MCF 10A (cell line): Measurements from ENCODE around the gene MOSPD3. TPM values are rescaled to one million over a fixed set of nuclear protein-coding genes. Genes with fewer than 3 reads are reported as not detected.
A peak's percentile ranks its signal among the peaks of the same experiment; 100 is the strongest.

Source experiments
- BruUV-seq: library from RNA; stranded (reverse); fragments of 400-500 nt; replicated peaks from 2 replicates; lab custom pipeline; 2021; lab: Mats Ljungman, UMichigan
- CTCF ChIA-PET: fragments of 300-600 bp; sonication (Branson Sonifier 250); formaldehyde crosslinking; extraction: SDS; loops from one replicate; lab custom pipeline; 2021; ENCODE audit warnings: antibody characterized with exemption, inconsistent platforms; lab: Yijun Ruan, JAX
- POLR2A ChIA-PET: fragments of 300-600, 350-650 bp; sonication (Branson Sonifier 250); formaldehyde crosslinking; extraction: SDS; loops from one replicate; lab custom pipeline; 2020; ENCODE audit warnings: antibody characterized with exemption, inconsistent platforms; lab: Yijun Ruan, JAX
- DNase-seq: peaks from one replicate; pipeline ENCODE4 v3.0.0-alpha.2; 2018; ENCODE audit not compliant: unreplicated experiment
- H3K27ac Mint-ChIP-seq: one replicate; pipeline ENCODE4 v1.8.0; 2022; ENCODE audit warnings: mild to moderate bottlenecking, low read depth, mixed read lengths; ENCODE audit not compliant: unreplicated experiment
- H3K27me3 Mint-ChIP-seq: one replicate; pipeline ENCODE4 v1.8.0; 2022; ENCODE audit warnings: mixed read lengths; ENCODE audit not compliant: insufficient read depth, unreplicated experiment
- H3K36me3 Mint-ChIP-seq: one replicate; pipeline ENCODE4 v1.8.0; 2022; ENCODE audit warnings: mild to moderate bottlenecking, moderate library complexity, mixed read lengths; ENCODE audit not compliant: insufficient read depth, unreplicated experiment
- H3K4me1 Mint-ChIP-seq: one replicate; pipeline ENCODE4 v1.8.0; 2022; ENCODE audit warnings: mixed read lengths; ENCODE audit not compliant: insufficient read depth, unreplicated experiment
- H3K4me3 Mint-ChIP-seq: one replicate; pipeline ENCODE4 v1.8.0; 2022; ENCODE audit warnings: mild to moderate bottlenecking, moderate library complexity, mixed read lengths; ENCODE audit not compliant: unreplicated experiment
- H3K9me3 Mint-ChIP-seq: one replicate; pipeline ENCODE4 v1.8.0; 2022; ENCODE audit warnings: mixed read lengths; ENCODE audit not compliant: unreplicated experiment
- CTCF ChIP-seq: fragments of 200-600 bp; IDR thresholded peaks from one replicate; pipeline ENCODE4 v1.8.0; 2022; ENCODE audit warnings: antibody characterized with exemption, mild to moderate bottlenecking; ENCODE audit not compliant: unreplicated experiment
- intact Hi-C: fragments of 100-400 bp; cut with micrococcal nuclease; formaldehyde crosslinking; loops from 2 replicates; pipeline ENCODE4 v1.14.1; 2022
- total RNA-seq: library from RNA; stranded (reverse); gene quantifications from 2 replicates; pipeline ENCODE4 v1.2.3, GENCODE V29; 2022

Gene MOSPD3
- total RNA-seq, 1 experiment from 2014 or later: 7.4 TPM

GRCh38 chr7:100612730-100613390 is 520 bp downstream of the MOSPD3 start:
- H3K9me3 Mint-ChIP-seq: no peaks in the 10 kb centered on the region
- peak overlapping the region; percentile 99 for H3K27ac Mint-ChIP-seq
- ChIA-PET CTCF (interaction anchor here (0.7 to 2.7 kb wide), 12 partner anchors 12 to 898 kb away, joined by 3 to 21 read pairs (median 3); partner anchors contain the start of genes FBXO24, GNB2, LRCH4 and POP7), POLR2A (interaction anchor here (0.8 to 2.8 kb wide), 16 partner anchors 11 to 254 kb away, joined by 3 to 49 read pairs (median 4); partner anchors contain the start of genes FBXO24, GNB2, LRCH4 and MEPCE)
- TF ChIP-seq CTCF: no peak
- H3K27me3 Mint-ChIP-seq: no peaks in the 10 kb centered on the region
- BruUV-seq: no TSS peak
- peak overlapping the region; percentile 92 for H3K4me3 Mint-ChIP-seq
- peaks cover 6% of the 10 kb centered on the region for H3K36me3 Mint-ChIP-seq
- intact Hi-C loops: loop anchor here (2.0 kb wide), 1 partner anchor 62 kb away; no protein-coding TSS in a partner anchor
- peaks cover 6% of the 10 kb centered on the region for H3K4me1 Mint-ChIP-seq
- DNase-seq: no peak

GRCh38 chr7:100613412-100614175 is 1.3 kb downstream of the MOSPD3 start:
- intact Hi-C loops: loop anchor here (2.0 kb wide), 1 partner anchor 61 kb away; no protein-coding TSS in a partner anchor
- ChIA-PET CTCF (interaction anchor here (0.6 to 2.7 kb wide), 9 partner anchors 12 to 92 kb away, joined by 3 to 21 read pairs (median 3); partner anchors contain the start of gene POP7), POLR2A (interaction anchor here (0.6 to 2.8 kb wide), 4 partner anchors 28 to 369 kb away, joined by 3 to 49 read pairs (median 12); partner anchors contain the start of genes FBXO24, GNB2, LRCH4 and MEPCE)
- Mint-ChIP-seq H3K27ac (peak overlapping the region; percentile 99), H3K4me3 (peak overlapping the region; percentile 92), H3K4me1 (peaks cover 6% of the 10 kb centered on the region), H3K36me3 (no peaks in the 10 kb centered on the region), H3K27me3 (no peaks in the 10 kb centered on the region), H3K9me3 (no peaks in the 10 kb centered on the region)
- TSS peak; percentile 42 for BruUV-seq
- no peak for DNase-seq
- TF ChIP-seq CTCF: no peak

GRCh38 chr7:100614308-100614861 is 2.0 kb downstream of the MOSPD3 start:
- BruUV-seq: no TSS peak
- peak overlapping the region; percentile 47 for H3K27ac Mint-ChIP-seq
- no peaks in the 10 kb centered on the region for H3K36me3 Mint-ChIP-seq

More at GRCh38 chr7:100614308-100614861, 2.0 kb downstream of the MOSPD3 start:
- Mint-ChIP-seq H3K9me3 (no peaks in the 10 kb centered on the region), H3K27me3 (no peaks in the 10 kb centered on the region), H3K4me3 (no peak overlapping the region), H3K4me1 (peaks cover 6% of the 10 kb centered on the region)
- TF ChIP-seq CTCF: no peak
- DNase-seq: no peak
- CTCF ChIA-PET: interaction anchor here (0.6 to 2.7 kb wide), 5 partner anchors 66 to 1730 kb away, joined by 3 to 21 read pairs (median 3); no protein-coding TSS in a partner anchor
- intact Hi-C loops: no loop called here
- POLR2A ChIA-PET: interaction anchor here (0.6 to 2.8 kb wide), 2 partner anchors 29 to 1190 kb away, joined by 3 to 49 read pairs; partner anchors contain the start of genes FBXO24 and LRCH4
